T47D (cell line): ENCODE data around the gene C3orf80.
"Not testable (repeated sequence)": the region's sequence is repeated elsewhere in the genome, so short reads cannot be mapped to it uniquely, and the experiment has no call there.

Experiments
- DNase-seq, 2 experiments: peaks; one replicate each; pipeline versions ENCODE4 v3.0.0 to v3.0.0-alpha.2; 2011 to 2012; ENCODE audit warnings: low read depth in 1 of 2, low spot score in 1 of 2
- JUND ChIP-seq: IDR thresholded peaks from 2 replicates; pipeline ENCODE4 v1.6.1; 2012; ENCODE audit warnings: low read depth
- in situ Hi-C: cut with HindIII; loops from 2 replicates; pipeline ENCODE4 v1.10.0; 2016; ENCODE audit warnings: low sequenced_read_pairs, low pct_unique_long_range_greater_than_20kb

The C3orf80 gene

GRCh38 chr3:160224256-160224655 is 966 bp upstream of the C3orf80 start:
- in situ Hi-C loops, result no loop called here
- TF ChIP-seq JUND, result no peak
- DNase-seq, result no peak

DNA sequence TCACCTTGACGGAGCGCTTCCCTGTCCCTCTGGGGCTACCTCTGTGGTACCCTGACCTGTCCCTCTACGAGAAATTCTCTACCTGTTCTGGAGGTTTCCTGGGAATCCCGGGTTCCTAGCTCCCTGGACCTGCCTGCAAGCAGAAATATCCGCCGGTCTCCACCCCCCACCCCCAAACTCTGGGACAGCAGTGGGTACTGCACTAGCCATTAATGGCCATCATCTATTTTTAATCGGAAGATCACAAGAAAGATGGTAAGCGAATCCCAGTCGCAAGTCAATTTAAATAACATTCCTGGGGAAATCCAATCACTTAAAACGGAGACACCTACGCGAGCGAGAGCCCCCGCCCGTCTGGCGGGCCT is 429 bp upstream of the C3orf80 start:
- DNase-seq, result no peak
- in situ Hi-C loops, result no loop called here
- TF ChIP-seq JUND, result no peak

GRCh38 chr3:160226026-160226907 is 1.0 kb downstream of the C3orf80 start:
- in situ Hi-C loops, result no loop called here
- no peak for DNase-seq
- TF ChIP-seq JUND, result no peak

GRCh38 chr3:160227419-160227818 is 2.2 kb downstream of the C3orf80 start:
- in situ Hi-C loops, result no loop called here
- TF ChIP-seq JUND, result no peak
- no peak for DNase-seq

DNA sequence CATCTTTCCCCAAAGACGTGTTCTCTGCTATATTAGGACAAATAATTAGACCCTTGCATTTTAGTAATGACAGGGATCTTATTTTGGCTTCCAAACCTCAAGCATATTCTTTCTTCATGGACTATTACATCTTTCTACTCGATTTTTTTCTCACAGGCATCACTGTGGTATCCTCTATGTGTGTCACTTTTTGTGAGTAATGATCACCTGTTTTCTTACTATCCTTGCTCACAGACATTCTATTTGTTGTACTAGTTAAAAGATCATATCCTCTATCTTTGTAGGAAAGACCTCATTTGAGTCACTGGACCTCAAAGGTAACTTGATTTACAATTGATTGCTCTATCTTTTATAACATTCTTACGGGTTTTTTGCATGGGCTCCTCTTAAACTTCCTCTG is 6.8 kb downstream of the C3orf80 start:
- DNase-seq, result no peak
- no peak for TF ChIP-seq JUND
- in situ Hi-C loops, result no loop called here

DNA sequence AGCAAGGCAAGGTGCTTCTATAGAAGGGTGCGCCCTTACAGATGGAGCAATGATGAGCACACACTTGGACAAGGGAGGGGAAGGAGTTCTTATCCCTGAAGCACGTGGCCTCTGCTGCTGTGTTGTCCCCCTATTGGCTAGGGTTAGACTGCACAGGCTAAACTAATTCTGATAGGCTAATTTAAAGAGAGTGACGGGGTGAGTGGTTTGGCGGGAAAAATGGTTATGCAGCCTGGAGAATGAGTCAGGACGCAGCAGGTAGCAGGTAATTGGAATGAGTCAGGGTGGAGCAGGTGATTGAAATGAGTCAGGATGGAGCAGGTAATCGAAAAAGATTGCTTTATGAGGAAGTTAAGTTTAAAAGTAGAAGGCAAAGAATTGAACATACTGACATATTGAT is 15.5 kb downstream of the C3orf80 start:
- DNase-seq, in situ Hi-C loops: not testable (repeated sequence)

DNA sequence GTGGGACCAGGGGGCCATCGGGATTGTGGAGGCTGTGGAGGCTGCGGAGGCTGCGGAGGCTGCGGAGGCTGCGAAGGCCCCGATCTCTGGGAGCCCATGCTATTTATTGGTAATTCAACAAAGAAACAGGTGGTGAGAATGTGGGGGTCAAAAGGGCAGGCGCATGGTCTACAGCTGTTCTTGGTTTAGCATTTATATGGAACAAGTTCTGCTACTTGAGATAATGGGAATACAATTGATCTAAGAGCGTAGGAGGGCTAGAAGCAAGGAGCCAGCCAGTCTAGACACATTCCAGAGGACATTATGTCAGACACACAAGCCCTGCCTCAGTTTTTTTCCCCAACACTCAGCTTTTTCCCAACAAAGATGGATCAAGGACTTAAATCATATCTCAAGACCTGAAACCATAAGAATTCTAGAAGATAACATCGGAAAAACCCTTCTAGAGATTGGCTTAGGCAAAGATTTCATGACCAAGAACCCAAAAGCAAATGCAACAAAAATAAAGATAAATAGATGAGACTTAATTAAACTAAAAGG is 20.1 kb downstream of the C3orf80 start:
- DNase-seq, result no peak
- in situ Hi-C loops, result no loop called here
- no peak for TF ChIP-seq JUND

DNA sequence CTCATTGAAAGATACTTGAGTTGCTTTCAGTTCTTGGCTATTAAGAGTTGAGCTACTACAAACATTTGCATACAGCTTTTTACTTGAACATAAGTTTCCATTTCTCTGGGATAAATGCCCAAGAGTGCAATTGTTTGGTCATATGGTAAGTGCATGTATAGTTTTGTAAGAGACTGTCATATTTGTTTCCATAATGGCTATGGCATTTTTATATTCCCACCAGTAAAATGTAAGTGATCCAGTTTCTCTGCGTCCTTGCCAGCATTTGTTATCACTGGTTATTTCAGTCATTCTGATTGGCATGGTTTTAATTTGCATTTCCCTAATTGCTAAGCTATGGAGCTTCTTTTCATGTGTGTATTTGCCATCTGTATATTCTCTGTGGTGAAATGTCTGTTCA is 22.5 kb downstream of the C3orf80 start:
- in situ Hi-C loops, result no loop called here
- no peak for TF ChIP-seq JUND
- no peak for DNase-seq

DNA sequence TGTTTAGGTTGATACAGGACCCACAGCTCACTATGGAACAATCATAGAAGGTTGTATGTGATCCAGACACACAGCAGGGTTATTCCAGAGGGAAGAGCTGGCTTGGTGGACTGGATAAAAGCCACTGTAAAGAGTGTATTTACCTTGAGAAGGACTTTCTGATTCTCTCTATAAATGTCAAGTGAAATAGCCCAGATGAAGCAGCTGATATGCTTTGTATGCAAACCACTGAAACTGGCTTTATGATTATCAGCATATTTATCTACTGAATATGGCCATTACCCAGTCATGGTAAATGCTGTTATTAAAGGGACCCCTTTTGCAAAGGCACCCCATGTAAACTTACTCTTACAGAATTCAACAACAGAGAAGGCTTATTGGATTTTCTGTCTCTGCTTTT is 28.1 kb downstream of the C3orf80 start:
- DNase-seq, result no peak
- in situ Hi-C loops, result no loop called here
- TF ChIP-seq JUND, result no peak

GRCh38 chr3:160257606-160258005 is 32.4 kb downstream of the C3orf80 start:
- TF ChIP-seq JUND, result no peak
- no peak for DNase-seq
- in situ Hi-C loops, result no loop called here

GRCh38 chr3:160259589-160259988 is 34.4 kb downstream of the C3orf80 start:
- in situ Hi-C loops, result no loop called here
- no peak for DNase-seq
- TF ChIP-seq JUND, result no peak

DNA sequence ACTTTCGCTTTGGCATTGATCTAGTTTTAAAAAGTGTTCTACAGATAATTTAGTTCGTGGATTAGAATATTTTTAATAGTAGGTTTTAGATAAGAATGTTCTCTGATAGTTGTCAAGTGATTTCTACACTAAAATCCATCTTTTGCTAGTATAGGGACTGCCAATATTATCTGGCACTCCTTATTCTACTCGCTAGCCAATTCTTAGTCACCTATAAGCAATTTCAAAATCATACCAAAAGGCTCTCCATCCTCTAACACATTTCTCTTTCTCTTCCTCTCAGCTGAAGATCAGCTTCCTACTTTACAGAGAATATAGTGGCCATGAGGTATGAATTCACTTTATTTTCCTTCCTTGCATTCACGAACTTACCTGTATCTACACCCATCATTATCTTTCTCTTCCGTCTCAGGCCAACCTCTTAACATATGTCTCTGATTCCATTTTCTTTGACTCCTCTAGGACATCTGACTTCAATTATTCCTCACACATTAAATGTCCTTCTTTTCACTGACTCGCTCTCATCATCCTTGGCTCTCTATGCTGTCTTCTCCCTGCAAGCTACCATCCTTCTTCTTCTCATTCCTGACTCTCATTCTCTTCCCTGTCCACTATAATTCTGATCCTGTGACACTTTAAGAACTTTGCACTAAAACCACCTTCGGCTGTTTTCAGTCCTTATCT is 35.5 kb downstream of the C3orf80 start:
- in situ Hi-C loops, result no loop called here
- DNase-seq, result no peak
- no peak for TF ChIP-seq JUND

DNA sequence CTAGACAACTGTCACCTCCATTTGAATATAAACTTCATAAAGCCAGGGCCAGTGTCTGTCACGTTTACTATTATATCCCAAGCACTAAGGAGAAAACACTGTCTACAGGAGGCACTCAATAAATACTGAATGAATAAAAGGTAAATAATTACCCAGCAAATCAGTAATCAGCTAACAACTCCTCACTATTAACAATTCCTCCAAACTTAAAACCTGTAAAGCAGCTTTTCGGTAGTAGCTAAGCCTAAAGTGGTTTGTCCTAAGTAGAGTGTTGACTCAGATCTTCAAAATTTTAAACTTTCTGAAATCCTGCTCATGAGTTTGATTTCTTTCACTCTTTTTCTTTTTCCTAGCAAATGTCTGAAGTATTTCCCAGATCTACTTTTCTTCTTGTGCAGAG is 39.9 kb downstream of the C3orf80 start:
- DNase-seq, result peak; percentile 47 to 73
- no peak for TF ChIP-seq JUND
- in situ Hi-C loops, result no loop called here
